ENCODE measurements around the gene STXBP4. TPM values are rescaled to one million over a fixed set of nuclear protein-coding genes. Genes with fewer than 3 reads are reported as not detected.

Gene STXBP4
- total and polyA plus RNA-seq, 8 donors, result 0.68 to 65.3 (median 6.0) TPM

DNA sequence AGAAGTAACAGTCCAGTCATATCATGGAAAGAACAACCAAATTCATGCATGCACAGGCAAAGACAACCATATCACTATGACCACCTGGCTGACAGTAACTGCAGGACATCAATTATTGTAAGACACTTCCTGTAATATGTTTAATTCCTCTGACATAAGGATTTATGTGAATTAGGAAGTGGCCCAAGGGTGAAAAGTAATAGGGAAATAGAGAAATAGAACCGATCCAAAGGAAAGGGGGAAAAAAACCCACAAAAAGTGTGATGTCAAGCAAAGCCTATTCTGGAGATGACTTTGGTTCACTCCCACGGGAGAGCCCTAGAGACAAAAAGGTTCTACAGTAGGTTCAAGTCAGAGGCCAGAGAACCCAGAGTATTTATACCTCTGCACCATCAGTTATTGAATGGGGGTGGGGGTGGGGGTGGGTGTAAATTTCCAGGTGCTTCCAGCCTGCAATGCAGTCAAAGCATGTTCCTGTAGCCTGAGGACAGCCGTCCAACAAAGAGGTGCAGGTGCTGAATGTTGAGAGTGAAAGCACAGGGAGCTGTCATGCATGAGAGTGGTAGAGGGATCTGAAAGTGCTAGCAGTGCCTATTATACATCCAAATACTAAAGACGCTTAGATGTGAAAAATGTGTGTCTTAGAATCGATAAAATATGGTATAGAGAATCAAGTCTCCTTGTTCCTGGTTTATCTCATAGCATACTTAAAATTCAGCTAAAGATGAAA is 200.6 kb downstream of the STXBP4 start:
- WGBS, 5 donors, result 70 to 90% (median 81%) methylated on average over 5 of the region's 5 CpGs

DNA sequence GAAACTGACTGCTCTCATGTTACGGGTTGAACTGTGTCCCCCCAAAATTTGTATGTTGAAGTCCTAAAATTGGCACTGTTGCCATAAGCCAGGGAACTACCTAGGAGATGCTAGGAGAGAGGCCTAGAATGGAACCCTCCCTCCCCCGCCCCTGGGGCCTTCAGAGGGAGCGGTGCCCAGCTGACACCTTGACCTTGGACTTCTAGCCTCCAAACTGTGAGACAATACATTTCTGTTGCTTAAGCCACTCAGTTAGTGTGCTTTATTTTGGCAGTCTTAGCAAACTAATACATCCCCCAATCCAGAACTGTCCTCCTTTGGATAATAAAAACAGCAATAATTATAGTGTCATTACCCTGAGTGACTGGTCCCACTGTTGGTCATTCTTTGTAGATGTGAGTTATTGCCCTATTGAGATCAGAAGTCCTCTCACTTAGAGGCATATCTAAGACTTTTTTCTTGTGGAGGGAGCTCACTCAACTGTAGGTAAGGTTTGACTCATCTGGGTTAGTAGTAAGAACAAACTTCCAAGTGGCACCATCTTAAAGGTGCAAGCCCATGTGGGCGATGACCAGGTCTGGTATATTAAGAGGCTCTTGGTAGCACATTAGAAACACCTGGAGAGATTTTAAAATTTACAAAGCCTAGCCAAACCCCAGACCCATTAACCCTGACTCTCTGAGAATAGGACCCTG is 203.2 kb downstream of the STXBP4 start:
- Histone ChIP-seq H3K4me3 (no peak overlapping the region), H3K36me3 (no peaks in the 10 kb centered on the region), H3K27ac (no peak overlapping the region), H3K27me3 (no peaks in the 10 kb centered on the region), H3K4me1 (no peaks in the 10 kb centered on the region), H3K9me3 (peaks cover 0 to 10% (median 4%) of the 10 kb centered on the region in 4 donors)
- WGBS, 5 donors, result 92 to 98% (median 95%) methylated on average over 4 of the region's 4 CpGs
- intact Hi-C loops (cut with DNase I; ENCODE audit: low total_unique reads), result no loop called here
- DNase-seq, result no peak
- TF ChIP-seq, protein P1, sequence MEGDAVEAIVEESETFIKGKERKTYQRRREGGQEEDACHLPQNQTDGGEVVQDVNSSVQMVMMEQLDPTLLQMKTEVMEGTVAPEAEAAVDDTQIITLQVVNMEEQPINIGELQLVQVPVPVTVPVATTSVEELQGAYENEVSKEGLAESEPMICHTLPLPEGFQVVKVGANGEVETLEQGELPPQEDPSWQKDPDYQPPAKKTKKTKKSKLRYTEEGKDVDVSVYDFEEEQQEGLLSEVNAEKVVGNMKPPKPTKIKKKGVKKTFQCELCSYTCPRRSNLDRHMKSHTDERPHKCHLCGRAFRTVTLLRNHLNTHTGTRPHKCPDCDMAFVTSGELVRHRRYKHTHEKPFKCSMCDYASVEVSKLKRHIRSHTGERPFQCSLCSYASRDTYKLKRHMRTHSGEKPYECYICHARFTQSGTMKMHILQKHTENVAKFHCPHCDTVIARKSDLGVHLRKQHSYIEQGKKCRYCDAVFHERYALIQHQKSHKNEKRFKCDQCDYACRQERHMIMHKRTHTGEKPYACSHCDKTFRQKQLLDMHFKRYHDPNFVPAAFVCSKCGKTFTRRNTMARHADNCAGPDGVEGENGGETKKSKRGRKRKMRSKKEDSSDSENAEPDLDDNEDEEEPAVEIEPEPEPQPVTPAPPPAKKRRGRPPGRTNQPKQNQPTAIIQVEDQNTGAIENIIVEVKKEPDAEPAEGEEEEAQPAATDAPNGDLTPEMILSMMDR (IDR thresholded peaks at IDR 0.05), result no peak
- TF ChIP-seq POLR2AphosphoS5 (IDR thresholded peaks at IDR 0.05) (no peak), POLR2A (IDR thresholded peaks at IDR 0.05) (no peak), EP300 (IDR thresholded peaks at IDR 0.05) (no peak)

More for the DNA sequence above, 200.6 kb downstream of the STXBP4 start:
- no peak overlapping the region for H3K27ac ChIP-seq
- no peak overlapping the region for H3K4me3 ChIP-seq
- DNase-seq, result no peak
- TF ChIP-seq POLR2A (IDR thresholded peaks at IDR 0.05) (no peak), POLR2AphosphoS5 (IDR thresholded peaks at IDR 0.05) (no peak), EP300 (IDR thresholded peaks at IDR 0.05) (no peak)
- TF ChIP-seq, protein P1 (IDR thresholded peaks at IDR 0.05), result no peak
- intact Hi-C loops (cut with DNase I; ENCODE audit: low total_unique reads), result no loop called here
- H3K27me3 ChIP-seq, result no peaks in the 10 kb centered on the region
- H3K36me3 ChIP-seq, result no peaks in the 10 kb centered on the region
- H3K4me1 ChIP-seq, result no peaks in the 10 kb centered on the region
- H3K9me3 ChIP-seq, result peaks cover 0 to 9% (median 3%) of the 10 kb centered on the region in 4 donors

DNA sequence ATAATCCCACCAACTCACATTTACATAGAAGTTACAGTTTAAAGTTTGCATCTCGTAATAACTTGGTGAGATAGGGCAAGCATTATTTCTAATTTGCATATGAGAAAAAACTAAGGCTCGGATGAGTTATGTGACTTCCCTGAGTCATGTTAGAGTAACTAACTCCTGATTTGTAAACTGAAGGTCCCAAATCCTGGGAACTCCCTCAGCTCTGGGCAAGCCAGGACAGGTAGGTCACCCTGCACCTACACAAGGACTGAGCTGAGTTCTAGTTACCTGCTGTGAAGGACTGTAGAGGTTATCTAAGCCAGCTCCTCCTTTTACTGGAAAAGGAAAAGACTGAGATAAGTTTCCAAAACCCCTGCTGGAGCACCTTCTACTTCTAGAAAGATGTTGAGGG is 204.0 kb downstream of the STXBP4 start:
- intact Hi-C loops (cut with DNase I; ENCODE audit: low total_unique reads), result no loop called here
- Histone ChIP-seq H3K27me3 (no peaks in the 10 kb centered on the region), H3K4me3 (no peak overlapping the region), H3K36me3 (no peaks in the 10 kb centered on the region), H3K4me1 (no peaks in the 10 kb centered on the region), H3K9me3 (peaks cover 0 to 10% (median 4%) of the 10 kb centered on the region in 4 donors), H3K27ac (no peak overlapping the region)
- DNase-seq, result no peak
- TF ChIP-seq, protein P1 (IDR thresholded peaks at IDR 0.05), result no peak
- TF ChIP-seq POLR2A (IDR thresholded peaks at IDR 0.05) (no peak), POLR2AphosphoS5 (IDR thresholded peaks at IDR 0.05) (no peak), EP300 (IDR thresholded peaks at IDR 0.05) (no peak)
- WGBS, 5 donors, result 84 to 98% (median 88%) methylated on average over 2 of the region's 2 CpGs

DNA sequence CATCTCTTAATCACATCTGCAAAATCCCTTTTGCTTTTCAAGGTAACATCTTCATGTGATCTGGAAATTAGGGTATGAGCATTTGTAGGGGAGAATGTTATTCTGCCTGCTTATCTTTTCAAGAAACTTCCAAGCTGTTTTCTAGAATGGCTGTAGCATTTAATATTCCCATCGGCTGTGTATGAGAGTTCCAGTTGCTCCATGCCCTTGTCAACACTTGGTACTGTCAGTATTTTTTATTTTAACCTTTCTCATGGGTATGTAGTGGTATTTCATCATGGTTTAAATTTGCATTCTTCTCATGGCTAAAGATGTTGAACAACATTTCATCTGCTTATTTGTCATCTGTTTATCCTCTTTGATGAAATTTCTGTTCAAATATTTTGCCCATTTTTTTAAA is 205.6 kb downstream of the STXBP4 start:
- intact Hi-C loops (cut with DNase I; ENCODE audit: low total_unique reads), result no loop called here
- 92 to 98% (median 97%) methylated on average over 1 of the region's 1 CpG for WGBS, 5 donors

More for the DNA sequence above, 205.6 kb downstream of the STXBP4 start:
- no peak overlapping the region for H3K27ac ChIP-seq
- DNase-seq, result no peak
- H3K4me3 ChIP-seq, result no peak overlapping the region
- no peaks in the 10 kb centered on the region for H3K36me3 ChIP-seq
- no peak for TF ChIP-seq POLR2A (IDR thresholded peaks at IDR 0.05)
- no peak for TF ChIP-seq POLR2AphosphoS5 (IDR thresholded peaks at IDR 0.05)
- no peak for TF ChIP-seq EP300 (IDR thresholded peaks at IDR 0.05)
- TF ChIP-seq, protein P1 (IDR thresholded peaks at IDR 0.05), result no peak
- no peaks in the 10 kb centered on the region for H3K27me3 ChIP-seq
- H3K4me1 ChIP-seq, result no peaks in the 10 kb centered on the region
- H3K9me3 ChIP-seq, result peaks cover 0 to 10% (median 4%) of the 10 kb centered on the region in 4 donors
